GM18499 (cell line): ENCODE data around the gene ANKRD45.
"Not testable (repeated sequence)": the region's sequence is repeated elsewhere in the genome, so short reads cannot be mapped to it uniquely, and the experiment has no call there.

Experiments
- ATAC-seq: cut with Tn5 transposase; IDR thresholded peaks from one replicate; pipeline ENCODE4 v1.9.1; 2021; ENCODE audit warnings: moderate number of reproducible peaks; ENCODE audit not compliant: insufficient read depth, unreplicated experiment

ANKRD45 gene

GRCh38 chr1:173669491-173669941 lies at the start of gene ANKRD45:
ANKRD45 (minus strand) TSS chr1:173669851; CDS start chr1:173659418, 10,433 bp downstream.
- ATAC-seq, result no peak

GRCh38 chr1:173717238-173717637 lies 47.6 kb upstream of the ANKRD45 start:
- no peak for ATAC-seq

GRCh38 chr1:173715538-173715844 lies 45.8 kb upstream of the ANKRD45 start:
- ATAC-seq, result no peak

- ATAC-seq, result peak; percentile 86
Measured at GRCh38 chr1:173714759-173715537, 45.3 kb upstream of the ANKRD45 start, which contains the start of gene KLHL20. KLHL20 (plus strand) TSS chr1:173714981; CDS start chr1:173716044, 1,063 bp downstream.

GRCh38 chr1:173714441-173714758 lies 44.7 kb upstream of the ANKRD45 start:
- no peak for ATAC-seq

GRCh38 chr1:173708787-173709186 lies 39.1 kb upstream of the ANKRD45 start:
- no peak for ATAC-seq

- no peak for ATAC-seq
Measured at GRCh38 chr1:173705117-173705516, 35.5 kb upstream of the ANKRD45 start.

GRCh38 chr1:173702736-173703135 lies 33.1 kb upstream of the ANKRD45 start:
- no peak for ATAC-seq

- ATAC-seq, result not testable (repeated sequence)
Measured at GRCh38 chr1:173701299-173701698, 31.6 kb upstream of the ANKRD45 start.

GRCh38 chr1:173693238-173693637 lies 23.6 kb upstream of the ANKRD45 start:
- no peak for ATAC-seq

GRCh38 chr1:173688300-173688699 lies 18.6 kb upstream of the ANKRD45 start:
- ATAC-seq, result no peak

- not testable (repeated sequence) for ATAC-seq
Measured at GRCh38 chr1:173685121-173685520, 15.5 kb upstream of the ANKRD45 start.

GRCh38 chr1:173683838-173684237 lies 14.2 kb upstream of the ANKRD45 start:
- not testable (repeated sequence) for ATAC-seq

- no peak for ATAC-seq
Measured at GRCh38 chr1:173682184-173682583, 12.5 kb upstream of the ANKRD45 start.

- not testable (repeated sequence) for ATAC-seq
Measured at GRCh38 chr1:173680152-173680551, 10.5 kb upstream of the ANKRD45 start.

- ATAC-seq, result not testable (repeated sequence)
Measured at GRCh38 chr1:173674496-173674895, 4.8 kb upstream of the ANKRD45 start.

- ATAC-seq, result no peak
Measured at GRCh38 chr1:173666646-173667045, 3.0 kb downstream of the ANKRD45 start.

GRCh38 chr1:173663159-173663558 lies 6.5 kb downstream of the ANKRD45 start:
- ATAC-seq, result no peak

- no peak for ATAC-seq
Measured at GRCh38 chr1:173661763-173662162, 7.9 kb downstream of the ANKRD45 start.

GRCh38 chr1:173661271-173661670 lies 8.4 kb downstream of the ANKRD45 start:
- ATAC-seq, result no peak

GRCh38 chr1:173660306-173660705 lies 9.3 kb downstream of the ANKRD45 start:
- ATAC-seq, result no peak

- ATAC-seq, result no peak
Measured at GRCh38 chr1:173648880-173649605, 20.6 kb downstream of the ANKRD45 start.
